NCI-H1105 (cell line): ENCODE measurements around the gene ATP5F1B.
"Not testable (repeated sequence)": the region's sequence is repeated elsewhere in the genome, so short reads cannot be mapped to it uniquely, and the experiment has no call there.

Experiments
- DNase-seq: peaks from one replicate; lab custom pipeline; 2025; lab: John Stamatoyannopoulos, UW

ATP5F1B gene

DNA sequence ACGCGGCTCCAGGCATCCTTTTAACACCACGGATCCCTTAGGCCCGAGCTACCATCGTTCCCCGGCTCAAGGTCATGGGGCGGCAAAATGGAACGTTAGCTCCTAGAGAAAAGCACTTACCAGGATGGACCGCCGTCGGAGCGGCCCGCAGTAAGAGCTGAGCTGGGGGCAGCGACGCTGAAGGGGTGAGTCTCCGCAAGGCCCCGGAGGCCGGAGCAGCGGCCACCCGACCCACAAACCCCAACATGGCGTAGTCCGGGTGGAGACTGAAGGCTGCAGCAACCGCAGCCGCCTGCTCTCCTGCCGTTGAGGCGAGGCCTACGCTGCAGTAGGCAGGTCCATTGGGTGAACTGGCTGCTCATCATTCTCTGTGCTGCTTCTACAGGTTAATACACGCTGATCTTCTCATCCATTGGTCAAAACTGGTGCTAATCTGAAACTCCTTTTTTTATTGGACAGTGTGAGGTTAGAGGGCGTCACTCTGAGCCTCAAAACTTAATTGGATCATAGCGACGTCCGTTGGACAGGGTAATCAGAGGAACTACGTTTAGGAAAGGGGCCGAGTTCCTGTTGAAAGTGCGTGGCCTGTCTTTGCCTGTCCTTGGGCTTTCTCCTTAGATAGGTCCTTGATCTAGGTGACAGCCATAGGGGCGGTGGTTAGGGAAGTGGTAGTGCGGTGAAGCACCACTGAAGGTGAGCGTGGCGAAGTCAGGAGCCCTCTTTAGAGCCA, at the start of gene ATP5F1B:
ATP5F1B (minus strand) TSS at position 268 of the 730 bp plus-strand sequence; CDS start at position 247, 21 bp downstream.
- DNase-seq: peak; percentile 90

- DNase-seq: no peak
These were observed 48.4 kb upstream of the ATP5F1B start for GRCh38 chr12:56694161-56694560.

- no peak for DNase-seq
These were observed 43.0 kb upstream of the ATP5F1B start for GRCh38 chr12:56688846-56689109.

- peak; percentile 91 for DNase-seq
These were observed 42.5 kb upstream of the ATP5F1B start, which contains the start of gene PTGES3 for GRCh38 chr12:56688129-56688845. Gene PTGES3, minus strand, starts transcription at chr12:56688284. Its CDS starts 285 bp downstream, at chr12:56687999.

DNA sequence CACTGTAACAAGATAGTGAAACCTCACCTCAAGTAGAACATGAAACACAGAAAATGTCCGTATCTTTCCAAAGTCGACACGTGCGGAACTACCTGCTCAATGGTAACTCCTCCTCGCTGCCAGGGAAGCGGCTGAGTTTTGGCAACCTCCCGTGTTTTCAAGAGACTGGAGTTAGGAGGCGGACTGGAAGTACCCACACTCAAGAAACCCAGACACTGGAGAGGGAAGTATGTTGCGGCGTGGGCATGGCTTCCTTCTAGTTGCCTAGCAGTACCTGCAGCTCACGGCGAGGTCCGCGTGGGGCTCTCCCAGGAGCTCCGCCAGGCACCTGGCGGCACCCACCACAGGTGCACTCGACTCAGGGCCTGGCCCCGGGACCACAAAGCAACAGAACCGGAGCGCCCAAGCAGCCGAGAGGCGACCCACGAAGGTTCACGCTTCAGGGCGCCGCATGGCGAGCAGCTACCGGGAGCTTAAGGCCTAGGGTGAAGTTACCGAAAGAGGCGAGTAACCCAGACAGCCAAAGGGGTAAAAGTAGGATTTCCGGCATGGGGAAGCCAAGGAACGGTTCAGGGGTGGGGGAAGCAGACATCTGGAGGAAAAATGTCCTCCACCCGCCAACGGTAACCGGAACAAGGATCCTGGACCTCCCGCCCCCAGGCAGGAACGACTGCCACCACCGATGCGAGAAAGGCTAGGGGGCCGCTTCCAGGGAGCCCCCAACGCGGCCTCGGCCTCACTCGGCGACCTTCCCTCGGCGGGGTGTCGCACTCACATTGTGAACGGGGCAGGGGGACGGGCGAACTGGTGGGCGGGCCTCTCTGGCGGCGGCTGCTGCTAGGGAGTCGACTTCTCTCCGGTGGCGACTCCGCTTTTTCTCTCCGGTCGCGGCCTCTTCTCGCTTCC, 41.7 kb upstream of the ATP5F1B start:
- no peak for DNase-seq

GRCh38 chr12:56684745-56685359, 39.1 kb upstream of the ATP5F1B start:
- DNase-seq: no peak

DNA sequence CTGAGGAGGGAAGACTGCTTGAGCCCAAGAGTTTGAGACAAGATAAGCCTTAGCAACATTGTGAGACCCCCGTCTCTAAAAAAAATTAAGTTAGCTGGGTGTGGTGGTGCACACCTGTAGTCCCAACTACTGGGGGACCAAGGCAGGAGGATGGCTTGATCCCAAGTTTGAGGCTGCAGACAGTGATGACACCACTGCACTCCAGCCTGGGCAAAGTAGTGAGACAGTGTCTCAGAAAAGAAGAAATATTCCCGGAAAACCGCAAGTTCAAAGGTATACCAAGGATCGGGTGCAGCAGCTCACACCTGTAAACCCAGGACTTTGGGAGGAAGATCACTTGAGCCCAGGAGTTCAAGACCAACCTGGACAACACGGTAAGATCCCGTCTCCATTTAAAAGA, 36.5 kb upstream of the ATP5F1B start:
- no peak for DNase-seq

DNA sequence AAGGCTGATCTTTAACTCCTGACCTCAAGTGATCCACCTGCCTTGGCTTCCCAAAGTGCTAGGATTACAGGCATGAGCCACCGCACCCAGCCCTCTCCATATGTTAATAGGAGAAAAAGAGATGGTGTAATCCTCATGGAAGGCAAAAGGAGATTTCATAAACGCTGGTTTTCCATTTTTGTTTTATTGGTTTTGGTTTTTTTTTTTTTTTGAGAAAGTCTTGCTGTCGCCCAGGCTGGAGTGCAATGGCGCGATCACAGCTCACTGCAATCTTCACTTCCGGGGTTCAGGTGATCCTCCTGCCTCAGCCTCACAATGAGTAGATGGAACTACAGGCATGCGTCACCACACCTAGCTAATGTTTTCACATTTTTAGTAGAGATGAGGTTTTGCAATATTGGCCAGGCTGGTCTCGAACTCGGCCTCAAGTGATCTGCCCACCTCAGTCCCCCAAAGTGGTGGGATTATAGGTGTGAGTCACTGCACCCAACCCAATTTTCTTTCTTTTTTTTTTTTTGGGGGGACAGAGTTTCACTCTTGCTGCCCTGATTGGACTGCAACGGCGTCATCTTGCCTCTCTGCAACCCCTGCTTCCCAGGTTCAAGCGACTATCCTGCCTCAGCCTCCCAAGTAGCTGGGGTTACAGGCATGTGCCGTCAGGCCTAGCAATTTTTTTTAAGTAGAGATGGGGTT, 34.2 kb upstream of the ATP5F1B start:
- no peak for DNase-seq

- DNase-seq: no peak
These were observed 33.1 kb upstream of the ATP5F1B start for GRCh38 chr12:56678852-56679251.

- DNase-seq: no peak
These were observed 31.9 kb upstream of the ATP5F1B start for GRCh38 chr12:56677680-56678079.

- no peak for DNase-seq
These were observed 31.2 kb upstream of the ATP5F1B start for GRCh38 chr12:56676851-56677580.

DNA sequence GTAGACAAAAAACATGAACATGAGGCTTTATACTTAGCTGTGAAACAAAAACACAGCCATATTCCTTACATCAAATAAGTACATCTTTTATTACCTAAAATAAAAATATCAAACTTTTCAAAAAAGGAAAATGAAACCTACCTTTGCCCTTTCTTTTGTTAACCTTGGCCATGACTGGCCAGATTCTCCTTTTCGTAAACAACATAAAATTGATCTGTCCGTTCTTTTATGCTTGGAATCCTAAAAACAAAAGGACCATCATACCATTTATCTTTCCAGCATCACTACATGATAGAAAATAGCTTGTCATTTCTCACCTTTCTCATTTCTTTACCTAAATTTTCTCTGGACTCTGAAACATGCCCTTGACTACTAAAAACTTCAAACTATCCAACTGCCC, 25.8 kb upstream of the ATP5F1B start:
- DNase-seq: no peak

- DNase-seq: no peak
These were observed 25.1 kb upstream of the ATP5F1B start for GRCh38 chr12:56670836-56671235.

DNA sequence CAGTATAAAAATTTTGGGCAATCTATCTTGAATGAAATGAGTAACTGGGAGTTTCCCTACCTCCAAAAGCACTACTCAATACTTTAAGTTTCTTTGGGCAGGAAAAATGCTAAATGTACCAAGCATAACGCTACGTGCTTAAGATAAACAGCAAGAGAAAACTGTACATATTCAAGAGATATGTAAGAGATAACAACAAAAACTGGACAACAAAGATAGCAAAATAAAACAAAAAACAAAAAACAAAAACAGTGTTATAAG, 22.3 kb upstream of the ATP5F1B start:
- DNase-seq: no peak

GRCh38 chr12:56661979-56662638, 16.3 kb upstream of the ATP5F1B start:
- DNase-seq: no peak

GRCh38 chr12:56661560-56661959, 15.8 kb upstream of the ATP5F1B start:
- DNase-seq: no peak

DNA sequence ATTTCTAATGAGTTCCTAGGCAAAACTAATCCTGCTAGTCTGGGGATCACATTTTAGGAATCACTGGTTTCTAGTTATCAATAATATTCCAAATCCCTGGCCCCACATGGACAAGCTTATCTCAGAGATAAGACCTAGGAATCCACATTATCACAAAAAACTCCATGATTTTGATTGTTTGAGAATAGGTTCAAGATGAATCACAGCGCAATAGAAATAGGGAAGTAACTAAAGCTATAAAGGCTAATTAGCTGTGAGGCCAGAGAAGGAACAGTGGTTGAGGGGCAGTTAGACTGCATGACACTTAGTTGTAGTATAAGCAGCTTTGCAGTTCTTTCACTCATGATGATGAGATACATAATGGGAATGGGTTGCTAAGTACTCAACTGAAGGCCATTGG, 13.1 kb upstream of the ATP5F1B start:
- DNase-seq: no peak

DNA sequence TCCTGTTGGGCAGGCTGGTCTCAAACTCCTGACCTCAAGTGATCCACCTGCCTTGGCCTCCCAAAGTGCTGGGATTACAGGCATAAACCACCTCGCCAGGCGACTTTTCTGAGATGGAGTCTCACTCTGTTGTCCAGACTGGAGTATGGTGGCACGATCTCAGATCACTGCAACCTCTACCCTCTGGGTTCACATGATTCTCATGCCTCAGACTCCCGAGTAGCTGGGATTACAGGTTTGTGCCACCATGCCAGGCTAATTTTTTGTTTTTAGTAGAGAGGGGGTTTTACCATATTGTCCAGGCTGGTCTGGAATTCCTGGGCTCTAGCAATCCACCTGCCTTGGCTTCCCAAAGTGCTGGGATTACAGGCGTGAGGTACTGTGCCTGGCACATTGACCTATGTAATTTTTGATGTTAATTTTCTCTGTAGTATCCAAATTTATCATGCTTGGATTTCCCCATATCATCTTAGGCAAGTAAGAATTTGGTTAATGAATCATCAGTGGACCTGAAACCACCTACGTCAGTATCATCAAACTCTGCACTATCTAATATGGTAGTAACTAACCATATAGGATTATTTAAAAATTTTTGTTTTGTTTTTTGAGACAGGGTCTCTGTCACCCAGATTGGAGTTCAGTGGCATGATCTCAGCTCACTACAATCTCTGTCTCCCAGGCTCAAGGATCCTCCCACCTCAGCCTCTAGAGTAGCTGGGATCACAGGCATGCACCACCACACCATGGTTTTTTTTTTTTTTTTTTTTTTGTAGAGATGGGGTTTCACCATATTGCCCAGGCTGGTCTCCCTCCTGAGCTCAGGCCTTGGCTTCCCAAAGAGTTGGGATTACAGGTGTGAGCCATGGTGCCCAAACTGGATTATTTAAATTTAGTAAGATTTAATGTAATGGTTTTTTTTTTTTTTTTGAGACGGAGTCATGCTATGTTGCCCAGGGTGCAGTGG, 11.9 kb upstream of the ATP5F1B start:
- DNase-seq: no peak

DNA sequence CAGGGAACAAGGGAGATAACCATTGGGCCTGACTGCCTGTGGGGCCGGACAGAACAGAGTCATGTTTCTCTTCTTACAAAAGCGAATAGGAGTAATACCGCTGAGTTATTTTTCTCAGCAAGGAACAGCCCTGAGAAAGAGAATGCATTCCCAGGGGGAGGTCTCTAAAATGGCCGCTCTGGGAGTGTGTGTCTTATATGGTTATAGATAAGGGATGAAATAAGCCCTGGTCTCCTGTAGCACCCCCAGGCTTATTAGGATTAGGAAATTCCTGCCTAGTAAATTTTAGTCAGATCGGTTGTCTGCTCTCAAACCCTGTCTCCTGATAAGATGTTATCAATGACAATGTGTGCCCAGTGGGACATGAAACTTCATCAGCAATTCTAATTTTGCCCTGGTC, 8.0 kb upstream of the ATP5F1B start:
- DNase-seq: not testable (repeated sequence)
